HG03521 (cell line): Measurements from ENCODE around the gene CTBP1.
"Not testable (repeated sequence)": the region's sequence is repeated elsewhere in the genome, so short reads cannot be mapped to it uniquely, and the experiment has no call there.

ENCODE experiments used
- ATAC-seq: cut with Tn5 transposase; IDR thresholded peaks from one replicate; pipeline ENCODE4 v1.9.1; 2021; ENCODE audit warnings: mild to moderate bottlenecking, moderate library complexity; ENCODE audit not compliant: unreplicated experiment

Gene CTBP1

GRCh38 chr4:1239141-1239949 lies 9.6 kb downstream of the CTBP1 start:
- ATAC-seq, result no peak

- ATAC-seq, result no peak
Measured at GRCh38 chr4:1238676-1239000, 10.3 kb downstream of the CTBP1 start.

GRCh38 chr4:1237981-1238675 lies 10.8 kb downstream of the CTBP1 start:
- ATAC-seq, result no peak

- not testable (repeated sequence) for ATAC-seq
Measured at GRCh38 chr4:1237261-1237660, 11.7 kb downstream of the CTBP1 start.

GRCh38 chr4:1236836-1237235 lies 12.1 kb downstream of the CTBP1 start:
- ATAC-seq, result not testable (repeated sequence)

- no peak for ATAC-seq
Measured at GRCh38 chr4:1236103-1236641, 12.8 kb downstream of the CTBP1 start.

- no peak for ATAC-seq
Measured at GRCh38 chr4:1235381-1236102, 13.4 kb downstream of the CTBP1 start.

- no peak for ATAC-seq
Measured at GRCh38 chr4:1234811-1235292, 14.1 kb downstream of the CTBP1 start.

GRCh38 chr4:1234309-1234695 lies 14.6 kb downstream of the CTBP1 start:
- ATAC-seq, result no peak

GRCh38 chr4:1233641-1234308 lies 15.2 kb downstream of the CTBP1 start:
- ATAC-seq, result no peak

- ATAC-seq, result no peak
Measured at GRCh38 chr4:1232661-1233621, 16.0 kb downstream of the CTBP1 start.

GRCh38 chr4:1231637-1232360 lies 17.1 kb downstream of the CTBP1 start:
- no peak for ATAC-seq

GRCh38 chr4:1230971-1231636 lies 17.8 kb downstream of the CTBP1 start:
- no peak for ATAC-seq

- no peak for ATAC-seq
Measured at GRCh38 chr4:1230316-1230715, 18.6 kb downstream of the CTBP1 start.

- ATAC-seq, result no peak
Measured at GRCh38 chr4:1229117-1229849, 19.6 kb downstream of the CTBP1 start.

- ATAC-seq, result no peak
Measured at GRCh38 chr4:1227816-1228215, 21.1 kb downstream of the CTBP1 start.

- no peak for ATAC-seq
Measured at GRCh38 chr4:1226598-1226997, 22.3 kb downstream of the CTBP1 start.

- no peak for ATAC-seq
Measured at GRCh38 chr4:1226144-1226481, 22.8 kb downstream of the CTBP1 start.
